Fibroblast of lung (primary cell): ENCODE data around the gene CDH9. TPM values are rescaled to one million over a fixed set of nuclear protein-coding genes. Genes with fewer than 3 reads are reported as not detected.

Experiments used
- DNase-seq, 2 donors: peaks; one replicate each; pipeline versions ENCODE4 v3.0.0 to v3.0.0-alpha.2; 2010; ENCODE audit warnings: low read depth in 2 of 2
- H2AFZ ChIP-seq: 2 replicates; pipeline ENCODE4 v1.5.1; 2012; ENCODE audit warnings: low read length, control low read depth, inconsistent platforms
- H3K27ac ChIP-seq: 2 replicates; pipeline ENCODE4 v1.5.1; 2011; ENCODE audit warnings: low read length, control low read depth; ENCODE audit not compliant: insufficient read depth
- H3K27me3 ChIP-seq: 2 replicates; pipeline ENCODE4 v1.5.1; 2011; ENCODE audit warnings: mild to moderate bottlenecking, low read length; ENCODE audit not compliant: control insufficient read depth, insufficient read depth
- H3K36me3 ChIP-seq: 2 replicates; pipeline ENCODE4 v1.5.1; 2011; ENCODE audit warnings: low read length; ENCODE audit not compliant: control insufficient read depth, insufficient read depth
- H3K4me1 ChIP-seq: 2 replicates; pipeline ENCODE4 v1.5.1; 2011; ENCODE audit warnings: low read length; ENCODE audit not compliant: control insufficient read depth, insufficient read depth; ENCODE audit errors: extremely low read depth
- H3K4me2 ChIP-seq: 2 replicates; pipeline ENCODE4 v1.5.1; 2011; ENCODE audit warnings: low read length, control low read depth; ENCODE audit not compliant: insufficient read depth; ENCODE audit errors: extremely low read depth
- H3K4me3 ChIP-seq, 4 experiments: fragments of 200-600 bp in 1 of 4; sonication (generic) in 1 of 4; replicated peaks in 1 of 4; 2 replicates each; pipeline ENCODE4 v1.5.1; 2011 to 2016; ENCODE audit warnings: low read length in 4 of 4, low read depth in 3 of 4, mild to moderate bottlenecking in 3 of 4, control low read depth in 2 of 4, inconsistent platforms in 1 of 4, mixed read lengths in 1 of 4; ENCODE audit not compliant: insufficient read depth in 1 of 4; ENCODE audit errors: control extremely low read depth in 1 of 4
- H3K79me2 ChIP-seq: 2 replicates; pipeline ENCODE4 v1.5.1; 2012; ENCODE audit warnings: mild to moderate bottlenecking, low read length, inconsistent platforms; ENCODE audit not compliant: control insufficient read depth, insufficient read depth
- H3K9ac ChIP-seq: 2 replicates; pipeline ENCODE4 v1.5.1; 2011; ENCODE audit warnings: mild to moderate bottlenecking, low read length, control low read depth; ENCODE audit not compliant: insufficient read depth
- H3K9me3 ChIP-seq: 2 replicates; pipeline ENCODE4 v1.5.1; 2012; ENCODE audit warnings: low read depth, low read length; ENCODE audit not compliant: control insufficient read depth, insufficient read depth
- H4K20me1 ChIP-seq: 2 replicates; pipeline ENCODE4 v1.5.1; 2011; ENCODE audit warnings: low read length; ENCODE audit not compliant: control insufficient read depth, insufficient read depth; ENCODE audit errors: extremely low read depth
- EZH2 ChIP-seq: IDR thresholded peaks from 2 replicates; pipeline ENCODE4 v1.5.1; 2012; ENCODE audit warnings: low read length, control low read depth, mild to moderate bottlenecking; ENCODE audit errors: missing control alignments
- polyA plus RNA-seq, 2 donors: library from polyadenylated mRNA; depleted of rRNA in 1 of 2; stranded (reverse) in 1 of 2; unstranded in 1 of 2; fragments of >200 nt; gene quantifications; 2 replicates each; pipeline ENCODE4 v1.2.1, GENCODE V29; 2011 to 2012; ENCODE audit warnings: missing spikeins in 1 of 2
- total RNA-seq: library from RNA; depleted of rRNA; stranded (reverse); fragments of >200 nt; gene quantifications from 2 replicates; pipeline ENCODE4 v1.2.1, GENCODE V29; 2014
- TF ChIP-seq, protein P1 (sequence below), 2 donors: IDR thresholded peaks in 1 of 2; conservative IDR thresholded peaks in 1 of 2; 1 replicate in 1 of 2; 2 replicates in 1 of 2; pipeline ENCODE4 v1.5.1; 2011 to 2012; ENCODE audit warnings: low read length in 2 of 2, control low read depth in 1 of 2, inconsistent platforms in 1 of 2, low read depth in 1 of 2, mild to moderate bottlenecking in 1 of 2

CDH9 gene
- total and polyA plus RNA-seq, 2 donors (not counting 1 experiment from before 2014, with no cell fraction given): not detected

DNA sequence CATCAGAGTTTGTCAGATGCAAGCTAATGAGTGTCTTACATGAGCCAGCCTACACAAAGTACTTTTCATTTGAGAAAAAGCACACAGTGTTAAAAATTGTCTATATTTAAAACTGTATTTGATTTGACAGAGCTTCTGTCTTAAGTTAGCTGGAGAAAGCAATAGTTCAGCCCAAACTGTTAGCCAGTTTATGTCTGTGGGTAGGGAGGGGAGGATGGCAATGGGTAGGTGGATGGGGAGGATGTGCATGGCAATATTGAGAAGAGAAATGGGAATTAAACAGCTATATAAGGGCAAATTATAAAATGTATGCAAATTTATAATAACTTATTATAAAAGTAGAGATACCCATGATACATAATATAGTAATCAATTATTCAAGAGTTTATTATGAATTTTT lies 31.3 kb downstream of the CDH9 start:
- TF ChIP-seq, protein P1, sequence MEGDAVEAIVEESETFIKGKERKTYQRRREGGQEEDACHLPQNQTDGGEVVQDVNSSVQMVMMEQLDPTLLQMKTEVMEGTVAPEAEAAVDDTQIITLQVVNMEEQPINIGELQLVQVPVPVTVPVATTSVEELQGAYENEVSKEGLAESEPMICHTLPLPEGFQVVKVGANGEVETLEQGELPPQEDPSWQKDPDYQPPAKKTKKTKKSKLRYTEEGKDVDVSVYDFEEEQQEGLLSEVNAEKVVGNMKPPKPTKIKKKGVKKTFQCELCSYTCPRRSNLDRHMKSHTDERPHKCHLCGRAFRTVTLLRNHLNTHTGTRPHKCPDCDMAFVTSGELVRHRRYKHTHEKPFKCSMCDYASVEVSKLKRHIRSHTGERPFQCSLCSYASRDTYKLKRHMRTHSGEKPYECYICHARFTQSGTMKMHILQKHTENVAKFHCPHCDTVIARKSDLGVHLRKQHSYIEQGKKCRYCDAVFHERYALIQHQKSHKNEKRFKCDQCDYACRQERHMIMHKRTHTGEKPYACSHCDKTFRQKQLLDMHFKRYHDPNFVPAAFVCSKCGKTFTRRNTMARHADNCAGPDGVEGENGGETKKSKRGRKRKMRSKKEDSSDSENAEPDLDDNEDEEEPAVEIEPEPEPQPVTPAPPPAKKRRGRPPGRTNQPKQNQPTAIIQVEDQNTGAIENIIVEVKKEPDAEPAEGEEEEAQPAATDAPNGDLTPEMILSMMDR (conservative IDR thresholded peaks at IDR 0.05 in 1 of 2, IDR thresholded peaks at IDR 0.05 in 1 of 2; ENCODE audit: low read depth in 1 of 2, low read length in 2 of 2): no peak
- TF ChIP-seq EZH2: no peak
- Histone ChIP-seq H3K4me2 (no peak overlapping the region), H3K9me3 (no peaks in the 10 kb centered on the region), H4K20me1 (no peaks in the 10 kb centered on the region), H3K27ac (no peak overlapping the region), H3K27me3 (no peaks in the 10 kb centered on the region), H3K9ac (no peak overlapping the region), H3K4me3 (no peak overlapping the region), H2AFZ (no peak overlapping the region), H3K4me1 (no peaks in the 10 kb centered on the region), H3K36me3 (no peaks in the 10 kb centered on the region), H3K79me2 (no peaks in the 10 kb centered on the region)
- DNase-seq: no peak

DNA sequence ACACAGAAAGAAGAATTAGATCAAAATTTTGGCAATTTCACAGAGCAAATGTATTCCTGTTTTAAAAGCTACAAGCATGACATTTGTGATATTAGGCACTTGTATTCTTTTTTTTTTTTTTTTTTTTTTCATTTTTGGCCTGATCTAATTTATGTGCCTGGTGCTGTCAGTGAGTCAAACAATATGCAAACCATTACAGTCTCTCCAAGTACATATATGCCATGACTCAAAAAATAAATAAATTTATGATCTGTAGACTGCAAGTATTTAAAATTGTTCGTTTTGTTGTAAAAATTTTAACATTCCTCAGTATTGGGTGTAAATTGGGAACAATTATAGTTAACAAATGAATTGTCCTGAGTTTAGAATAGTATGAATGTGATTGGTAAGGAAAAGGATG lies 51.4 kb downstream of the CDH9 start:
- H3K27me3 ChIP-seq: no peaks in the 10 kb centered on the region
- no peak overlapping the region for H3K9ac ChIP-seq
- H3K4me1 ChIP-seq: no peaks in the 10 kb centered on the region
- DNase-seq: no peak
- no peaks in the 10 kb centered on the region for H3K36me3 ChIP-seq
- no peaks in the 10 kb centered on the region for H4K20me1 ChIP-seq
- TF ChIP-seq, protein P1 (conservative IDR thresholded peaks at IDR 0.05 in 1 of 2, IDR thresholded peaks at IDR 0.05 in 1 of 2; ENCODE audit: low read depth in 1 of 2, low read length in 2 of 2): no peak
- no peak for TF ChIP-seq EZH2
- no peak overlapping the region for H2AFZ ChIP-seq
- no peak overlapping the region for H3K4me3 ChIP-seq
- no peak overlapping the region for H3K27ac ChIP-seq
- H3K9me3 ChIP-seq: no peaks in the 10 kb centered on the region
- H3K4me2 ChIP-seq: no peak overlapping the region
- no peaks in the 10 kb centered on the region for H3K79me2 ChIP-seq

DNA sequence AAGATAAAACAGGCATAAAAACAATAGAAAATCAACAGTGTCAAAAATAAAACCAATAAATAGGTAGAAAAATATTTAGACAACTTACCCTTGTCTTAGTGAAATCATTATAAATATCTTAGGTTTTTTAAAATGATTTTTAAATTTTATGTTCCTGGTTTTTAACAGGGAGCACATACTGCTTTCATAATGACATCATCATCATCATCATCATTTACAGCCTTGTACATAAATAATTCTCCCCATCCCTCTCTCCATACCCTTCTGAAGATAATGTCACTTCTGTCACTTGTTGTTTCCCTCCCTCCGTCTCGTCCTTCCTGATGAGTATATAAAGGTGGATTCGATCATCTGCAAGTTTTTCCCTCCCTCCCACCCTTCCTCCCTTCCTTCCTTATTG lies 56.6 kb downstream of the CDH9 start:
- Histone ChIP-seq H3K27ac (no peak overlapping the region), H3K4me1 (no peaks in the 10 kb centered on the region), H3K4me2 (no peak overlapping the region), H3K9ac (no peak overlapping the region), H2AFZ (no peak overlapping the region), H3K36me3 (no peaks in the 10 kb centered on the region), H3K9me3 (no peaks in the 10 kb centered on the region), H3K27me3 (no peaks in the 10 kb centered on the region), H3K4me3 (no peak overlapping the region), H3K79me2 (no peaks in the 10 kb centered on the region), H4K20me1 (no peaks in the 10 kb centered on the region)
- no peak for TF ChIP-seq EZH2
- TF ChIP-seq, protein P1 (conservative IDR thresholded peaks at IDR 0.05 in 1 of 2, IDR thresholded peaks at IDR 0.05 in 1 of 2; ENCODE audit: low read depth in 1 of 2, low read length in 2 of 2): no peak
- DNase-seq: no peak
